ENCODE results near the gene FOXE1.

- TF ChIP-seq CTCF (conservative IDR thresholded peaks at IDR 0.05; ENCODE audit: low read depth, low read length) (no peak), RAD21 (IDR thresholded peaks at IDR 0.05; ENCODE audit: low read length) (no peak), POLR2A (IDR thresholded peaks at IDR 0.05; ENCODE audit: low read depth, low read length) (no peak), BHLHE40 (IDR thresholded peaks at IDR 0.05; ENCODE audit: low read depth, low read length) (no peak), CEBPB (IDR thresholded peaks at IDR 0.05; ENCODE audit: low read depth, low read length) (no peak), ELK1 (IDR thresholded peaks at IDR 0.05; ENCODE audit: borderline replicate concordance, low read depth, low read length) (no peak), RFX5 (IDR thresholded peaks at IDR 0.05; ENCODE audit: low read depth, low read length) (no peak), SMC3 (IDR thresholded peaks at IDR 0.05; ENCODE audit: low read depth, low read length) (no peak), RCOR1 (IDR thresholded peaks at IDR 0.05; ENCODE audit: insufficient replicate concordance, low read length) (no peak), USF2 (IDR thresholded peaks at IDR 0.05; ENCODE audit: low read depth, low read length) (no peak)
Observed at GRCh38 chr9:97866300-97866699, 13.3 kb downstream of the FOXE1 start.
